Left cardiac atrium (tissue), 4 donors: ENCODE results near the gene HCRTR1. TPM values are rescaled to one million over a fixed set of nuclear protein-coding genes. Genes with fewer than 3 reads are reported as not detected.
A peak's percentile ranks its signal among the peaks of the same experiment; 100 is the strongest.

Source experiments
- ATAC-seq, 2 donors: fragments of 200-7000 bp; cut with Tn5 transposase; one replicate each; pipeline ENCODE4 v1.9.1; 2020; ENCODE audit warnings: mild to moderate bottlenecking in 2 of 2, moderate library complexity in 2 of 2
- DNase-seq: peaks from one replicate; pipeline ENCODE4 v3.0.0-alpha.2; 2020
- intact Hi-C, 2 donors: fragments of 100-400 bp; cut with DNase I; formaldehyde crosslinking; loops; one replicate each; pipeline versions ENCODE4 v1.14.1 to v1.15.1; 2022 to 2023
- total RNA-seq, 2 donors: library from RNA; stranded (reverse); fragmentation: NEBNext Ultra II Directional; extraction: Animal tissue kit (Norgen Biotek cat#: 25700); gene quantifications; one replicate each; pipeline ENCODE4 v1.2.1, GENCODE V29; 2021
- donor health status: DM: no; HTN: yes; CAD: no.
- donor health status: DM: no; HTN: yes; CAD: no; lungs with severe emphysema.
- donor health status: DM: yes; HTN: yes; CAD: no.
- donor health status: Dilated cardiomyopathy.

The HCRTR1 gene
- total RNA-seq, 2 donors from 2014 or later = 0.42 to 0.44 TPM

GRCh38 chr1:31658721-31659120 is 41.2 kb downstream of the HCRTR1 start:
- no peak for DNase-seq
- intact Hi-C loops = no loop called here
- ATAC-seq = no peak

DNA sequence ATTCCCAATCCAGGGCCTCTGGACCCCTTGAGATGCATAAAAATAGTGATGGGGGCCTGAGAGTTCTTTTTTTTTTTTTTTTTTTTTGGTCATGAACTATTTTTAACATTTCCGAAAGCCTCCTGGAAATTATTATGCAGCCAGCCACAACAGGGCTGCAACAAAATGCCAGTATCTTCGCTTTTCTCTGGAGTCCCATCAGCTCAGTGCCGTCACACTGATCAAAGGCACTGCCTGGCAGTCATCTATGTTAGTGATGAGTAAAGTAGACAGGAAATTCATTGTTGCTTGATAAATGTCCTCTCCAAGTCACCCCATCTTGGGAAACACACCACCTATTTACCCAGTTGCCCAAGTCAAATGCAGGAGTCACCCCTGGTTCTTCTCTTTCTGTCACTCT is 42.4 kb downstream of the HCRTR1 start:
- no peak for ATAC-seq
- DNase-seq = no peak
- intact Hi-C loops = loop anchor here in 1 of 2 donors (10.0 kb wide), 1 partner anchor 55 kb away; no protein-coding TSS in a partner anchor

- DNase-seq (no peak), ATAC-seq (no peak)
- intact Hi-C loops = loop anchor here in 1 of 2 donors (10.0 kb wide), 1 partner anchor 54 kb away; no protein-coding TSS in a partner anchor
These were observed 43.5 kb downstream of the HCRTR1 start for GRCh38 chr1:31660871-31661455.

DNA sequence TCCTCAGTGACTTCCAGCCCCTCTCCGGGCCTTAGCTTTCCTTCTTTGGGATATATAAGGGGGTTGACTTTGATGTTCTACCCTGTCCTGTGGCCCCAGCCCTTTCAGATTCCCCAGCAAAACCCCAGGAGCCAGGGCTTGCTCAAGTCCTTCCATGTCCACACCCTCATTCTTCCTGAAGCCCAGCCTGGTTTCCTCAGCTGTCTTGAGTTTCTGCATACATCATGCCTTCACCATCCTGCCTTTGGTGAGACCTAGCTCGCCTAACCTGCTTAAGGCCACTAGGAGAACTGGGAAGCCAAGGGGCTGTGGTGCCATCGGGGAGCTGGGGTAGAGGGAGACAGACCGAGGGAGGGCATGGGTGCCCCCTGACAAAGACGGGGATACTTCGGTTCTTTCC is 44.4 kb downstream of the HCRTR1 start:
- no peak for ATAC-seq
- intact Hi-C loops = loop anchor here in 1 of 2 donors (10.0 kb wide), 1 partner anchor 53 kb away; no protein-coding TSS in a partner anchor

DNA sequence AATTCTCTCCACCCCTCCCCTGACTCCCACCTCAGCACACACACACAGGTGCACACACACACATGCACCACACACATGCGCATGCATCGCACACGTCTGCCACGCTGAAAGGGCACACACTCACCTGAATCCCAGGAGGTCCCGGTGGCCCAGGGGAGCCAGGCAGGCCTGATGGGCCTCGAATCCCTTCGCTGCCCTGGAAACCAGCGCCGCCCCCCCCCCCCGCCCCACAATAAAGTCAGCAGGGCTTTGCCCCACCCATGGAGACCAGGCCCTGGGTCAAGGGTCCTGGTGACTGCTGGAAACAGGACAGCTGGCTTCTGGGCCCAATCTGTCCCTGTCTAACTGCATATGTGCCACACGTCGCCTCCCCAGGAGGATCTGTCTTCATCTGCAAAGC is 45.0 kb downstream of the HCRTR1 start:
- DNase-seq (no peak), ATAC-seq (no peak)
- intact Hi-C loops = loop anchor here in 1 of 2 donors (10.0 kb wide), 1 partner anchor 52 kb away; no protein-coding TSS in a partner anchor

More for the DNA sequence above, 44.4 kb downstream of the HCRTR1 start:
- DNase-seq = peak; percentile 12

- peak; percentile 44 to 58 for ATAC-seq
- peak; percentile 45 for DNase-seq
- intact Hi-C loops = loop anchor here (1.0 to 10.0 kb wide), 4 partner anchors 51 to 124 kb away; no protein-coding TSS in a partner anchor
These were observed 46.3 kb downstream of the HCRTR1 start for GRCh38 chr1:31663622-31664452.

GRCh38 chr1:31664528-31664927 is 47.0 kb downstream of the HCRTR1 start:
- DNase-seq = no peak
- ATAC-seq = no peak
- intact Hi-C loops = loop anchor here (1.0 to 10.0 kb wide), 3 partner anchors 50 to 124 kb away; no protein-coding TSS in a partner anchor

DNA sequence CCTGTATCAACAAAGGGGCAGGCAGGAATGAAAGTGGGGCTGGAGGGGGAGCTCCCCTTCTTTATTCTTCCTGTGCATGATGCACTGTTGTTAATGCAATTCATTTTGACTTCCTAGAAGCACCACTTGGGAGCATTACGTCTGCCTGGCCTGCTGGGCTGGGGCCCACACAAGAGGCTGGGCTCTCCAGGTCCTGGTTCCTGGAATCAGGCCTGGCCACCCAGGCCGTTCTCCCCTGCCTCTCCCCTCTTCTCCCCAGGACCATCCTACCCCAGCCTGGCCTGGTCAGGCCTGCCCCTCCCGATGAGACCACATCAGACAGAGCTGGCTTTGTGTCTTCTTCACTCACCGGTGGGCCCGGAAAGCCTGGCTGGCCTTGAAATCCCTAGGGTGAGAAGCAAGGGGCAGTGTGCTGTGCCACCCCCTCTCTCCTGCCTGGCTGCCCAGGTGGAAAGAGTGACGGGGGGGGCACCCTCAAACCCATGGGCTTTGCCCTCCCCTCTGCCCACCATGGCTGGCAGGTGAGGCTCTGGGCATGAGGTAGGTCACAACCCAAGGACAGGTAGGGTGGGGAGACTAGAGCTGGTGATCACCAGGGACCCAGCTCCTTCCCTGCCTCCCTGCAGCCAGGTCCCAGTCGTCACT is 47.9 kb downstream of the HCRTR1 start:
- intact Hi-C loops = loop anchor here (2.0 to 10.0 kb wide), 3 partner anchors 37 to 49 kb away; partner anchors contain the start of gene COL16A1 (in 1 of the 2)
- no peak for ATAC-seq
- no peak for DNase-seq

GRCh38 chr1:31666263-31666963 is 48.9 kb downstream of the HCRTR1 start:
- intact Hi-C loops = loop anchor here (2.0 to 10.0 kb wide), 3 partner anchors 36 to 122 kb away; partner anchors contain the start of gene COL16A1 (in 1 of the 2)
- peak in 1 of 2 donors; percentile 9 for ATAC-seq

DNA sequence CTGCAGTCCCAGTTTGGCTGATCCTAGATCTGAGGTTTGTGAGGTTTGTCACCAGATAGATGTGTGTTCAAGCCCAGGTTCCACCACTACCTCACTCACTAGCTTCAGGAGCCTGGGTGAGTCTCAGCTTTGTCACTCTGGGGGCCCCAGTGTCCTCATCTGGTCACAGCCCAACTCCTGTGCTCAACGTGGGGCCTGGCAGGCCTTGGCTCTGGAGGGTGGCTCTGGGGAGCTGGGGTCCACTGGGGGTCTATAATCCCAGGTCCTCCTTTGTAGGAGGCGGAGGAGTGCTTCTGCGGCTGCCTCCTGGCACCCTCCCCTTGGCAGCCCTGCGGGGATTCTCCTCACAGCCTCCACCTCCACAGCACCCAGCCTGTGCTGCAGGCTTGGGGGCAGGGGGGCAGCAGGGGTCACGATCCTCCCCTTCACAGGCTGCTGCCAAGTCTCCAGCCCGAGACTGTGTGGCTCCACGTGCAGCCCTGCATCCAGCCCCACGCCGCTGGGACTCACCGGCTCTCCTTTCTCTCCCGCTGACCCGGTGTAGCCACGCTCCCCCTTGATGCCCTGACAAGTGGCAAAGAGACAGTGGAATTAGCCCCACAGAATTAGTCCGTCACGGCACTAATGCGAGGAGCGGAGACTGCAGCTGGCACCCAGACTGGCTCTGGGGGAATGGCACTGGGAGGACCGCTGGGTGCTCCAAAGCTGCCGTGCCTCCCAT is 49.7 kb downstream of the HCRTR1 start:
- ATAC-seq (no peak), DNase-seq (no peak)
- intact Hi-C loops = loop anchor here (2.0 to 10.0 kb wide), 3 partner anchors 35 to 122 kb away; partner anchors contain the start of gene COL16A1 (in 1 of the 2)

More at GRCh38 chr1:31666263-31666963, 48.9 kb downstream of the HCRTR1 start:
- DNase-seq = no peak

DNA sequence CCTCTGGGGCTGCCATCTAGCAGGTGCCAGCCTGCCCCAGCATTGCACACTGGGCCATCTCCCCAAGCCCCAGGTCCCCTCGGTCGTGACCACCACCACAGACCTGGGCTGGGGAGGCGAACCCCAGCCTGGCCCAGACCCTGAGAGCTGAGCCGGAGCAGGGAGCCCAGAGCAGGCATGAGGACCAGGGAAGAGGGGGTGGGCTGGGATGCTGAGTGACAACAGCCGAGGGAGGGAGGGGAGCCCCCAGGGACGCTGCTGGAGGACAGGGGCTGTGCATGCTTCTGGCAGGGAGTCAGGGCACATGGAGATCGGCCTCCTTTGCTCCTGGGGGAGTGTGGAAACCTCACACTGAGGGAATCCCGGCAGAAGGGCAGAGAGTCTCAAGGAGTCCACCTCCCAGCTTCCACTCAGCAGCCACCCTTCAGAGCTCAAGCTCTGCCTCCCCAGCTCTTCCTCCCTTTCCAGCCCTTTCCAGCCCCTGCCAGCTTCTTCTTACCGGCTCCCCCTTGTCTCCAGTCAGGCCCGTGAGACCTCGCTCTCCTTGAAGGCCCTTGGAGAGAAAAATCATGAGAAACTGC is 50.9 kb downstream of the HCRTR1 start:
- DNase-seq (no peak), ATAC-seq (no peak)
- intact Hi-C loops = loop anchor here (5.0 to 10.0 kb wide), 2 partner anchors 34 to 46 kb away; partner anchors contain the start of gene COL16A1 (in 1 of the 2)

GRCh38 chr1:31669433-31669785 is 51.9 kb downstream of the HCRTR1 start:
- intact Hi-C loops = loop anchor here (5.0 to 10.0 kb wide), 2 partner anchors 33 to 45 kb away; partner anchors contain the start of gene COL16A1 (in 1 of the 2)
- DNase-seq (no peak), ATAC-seq (no peak)

DNA sequence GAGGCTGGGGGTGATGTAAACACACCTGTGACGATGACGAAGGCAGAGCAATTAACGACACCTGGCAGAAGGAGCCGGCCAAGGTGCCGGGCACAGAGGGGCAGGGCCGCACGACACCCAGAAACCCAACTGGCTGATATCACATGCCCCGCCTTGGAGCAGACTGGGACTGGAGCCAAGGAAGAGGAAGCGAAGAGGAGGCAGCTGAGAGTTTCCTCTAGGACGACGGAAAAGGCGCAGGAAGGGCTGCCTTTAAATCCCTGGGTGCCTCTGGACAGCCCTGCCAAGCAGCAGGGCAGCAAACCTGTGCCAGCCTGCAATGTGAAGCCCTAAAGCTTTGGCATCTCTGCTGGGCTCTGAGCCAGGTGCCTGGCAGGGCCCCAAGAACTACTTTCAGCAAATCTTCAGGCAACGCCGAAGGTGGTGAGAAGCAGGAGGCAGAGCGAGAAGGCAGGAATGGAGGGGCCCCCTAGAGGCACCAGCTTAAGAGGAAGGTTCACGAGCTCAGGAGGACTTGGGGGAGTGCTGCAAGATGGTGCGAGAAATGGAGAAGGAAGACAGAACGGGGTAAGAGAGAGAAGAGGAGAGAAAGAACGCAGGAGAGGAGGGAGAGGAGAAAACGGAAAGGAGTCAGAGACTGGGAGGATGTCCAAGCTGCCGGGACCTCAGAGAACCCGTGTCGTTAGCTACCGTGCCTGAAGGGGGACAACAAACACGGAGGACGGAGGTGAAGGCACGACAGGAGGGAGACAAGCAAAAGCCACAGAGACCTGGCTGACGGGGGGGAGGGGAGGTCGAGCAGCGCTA is 52.5 kb downstream of the HCRTR1 start:
- intact Hi-C loops = loop anchor here (5.0 to 10.0 kb wide), 2 partner anchors 32 to 45 kb away; partner anchors contain the start of gene COL16A1 (in 1 of the 2)
- DNase-seq = peak; percentile 75
- ATAC-seq = peak; percentile 63 to 70

DNA sequence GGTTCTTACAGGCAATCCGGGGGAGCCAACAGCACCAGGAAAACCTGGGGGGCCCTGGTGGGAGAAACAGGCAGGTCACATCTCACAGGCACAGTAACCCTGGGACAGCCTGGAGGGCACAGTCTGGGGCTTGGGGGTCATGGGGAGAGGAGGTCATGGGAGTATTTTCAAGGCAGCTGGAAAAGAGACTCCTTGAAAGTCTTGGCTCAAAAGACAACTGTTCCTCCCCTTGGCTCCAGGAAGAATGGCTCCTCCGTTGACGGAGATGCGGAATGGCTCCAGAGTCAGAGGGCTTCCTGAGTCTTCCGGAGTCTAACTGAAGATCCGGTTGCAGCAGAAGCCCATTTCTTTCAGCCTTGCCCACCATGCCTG is 53.1 kb downstream of the HCRTR1 start:
- no peak for ATAC-seq
- DNase-seq = no peak
- intact Hi-C loops = no loop called here

DNA sequence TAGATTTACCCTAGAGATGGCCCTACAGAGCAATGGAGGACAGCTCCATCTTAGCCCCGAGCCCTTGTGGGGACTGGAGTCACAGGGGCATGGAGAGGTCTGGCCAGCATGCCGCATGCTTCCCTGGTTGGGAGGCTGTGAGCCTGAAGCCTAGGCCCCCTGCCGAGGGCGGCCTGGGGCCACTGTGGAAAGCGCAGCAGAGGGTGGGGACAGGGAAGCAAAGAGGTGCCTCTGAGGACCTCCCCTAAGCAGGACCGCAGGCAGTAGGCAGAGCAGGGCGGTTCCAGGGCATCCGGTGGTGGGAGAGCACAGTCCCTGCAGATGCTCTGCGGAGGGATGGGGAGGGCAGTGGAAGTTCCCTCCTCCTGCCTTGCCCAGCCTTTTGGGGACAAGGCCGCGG is 53.7 kb downstream of the HCRTR1 start:
- no peak for DNase-seq
- no peak for ATAC-seq
- intact Hi-C loops = no loop called here

DNA sequence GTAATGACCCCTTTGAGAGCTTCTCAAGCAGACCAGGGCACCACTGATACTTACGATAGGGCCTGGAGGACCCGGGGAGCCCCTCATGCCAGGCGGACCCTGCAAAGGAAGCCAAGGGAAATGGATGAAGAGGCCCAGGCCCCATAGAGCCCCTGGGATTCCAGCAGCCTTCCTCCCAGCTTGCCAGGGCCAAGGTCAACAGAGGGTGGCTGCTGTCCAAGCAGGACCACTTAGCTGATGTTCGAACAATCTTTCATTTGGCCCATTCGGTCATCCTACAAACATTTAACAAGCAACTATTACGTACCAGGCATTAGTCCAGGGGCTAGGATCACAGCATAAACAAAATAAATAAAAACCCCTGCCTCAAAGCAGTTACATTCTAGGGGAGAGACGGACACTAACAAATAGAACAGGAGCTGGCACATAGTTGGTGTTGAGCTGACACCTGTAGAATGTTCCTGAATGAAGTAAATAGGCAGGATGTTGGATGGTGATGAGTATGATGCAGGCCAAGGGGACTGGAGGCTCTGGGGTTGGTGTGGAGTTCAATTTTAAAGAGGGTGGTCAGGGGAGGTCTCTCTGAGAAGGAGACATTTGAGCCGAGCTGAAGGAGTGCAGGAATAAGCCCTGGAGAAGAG is 54.2 kb downstream of the HCRTR1 start:
- DNase-seq (no peak), ATAC-seq (no peak)
- intact Hi-C loops = no loop called here
